ENCODE measurements around the gene MRPS35.

DNA sequence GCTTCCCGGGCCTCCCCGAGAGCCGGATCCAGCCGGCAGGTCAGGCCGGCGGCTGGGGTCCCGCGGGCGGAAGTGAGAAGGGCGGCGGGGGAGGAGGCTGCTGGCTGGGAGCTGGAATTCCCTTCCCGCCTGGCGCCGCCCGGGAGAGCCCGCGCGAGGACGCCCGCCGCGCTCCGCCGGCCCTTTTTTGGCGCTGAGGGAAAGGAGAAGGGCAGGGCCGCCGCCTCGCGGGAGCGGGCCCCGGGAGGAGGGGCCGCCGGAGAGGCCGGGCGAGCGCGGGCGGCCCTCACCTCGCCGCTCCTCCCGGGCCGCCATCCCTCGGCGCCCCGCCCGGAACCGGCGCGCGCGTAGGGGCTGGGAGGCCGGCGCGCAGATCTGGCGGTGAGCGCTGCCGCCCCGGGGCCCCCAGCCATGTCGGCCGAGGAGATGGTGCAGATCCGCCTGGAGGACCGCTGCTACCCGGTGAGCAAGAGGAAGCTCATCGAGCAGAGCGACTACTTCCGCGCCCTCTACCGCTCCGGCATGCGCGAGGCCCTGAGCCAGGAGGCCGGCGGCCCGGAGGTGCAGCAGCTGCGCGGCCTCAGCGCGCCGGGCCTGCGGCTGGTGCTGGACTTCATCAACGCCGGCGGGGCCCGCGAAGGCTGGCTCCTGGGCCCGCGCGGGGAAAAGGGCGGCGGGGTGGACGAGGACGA, 69.4 kb downstream of the MRPS35 start, which contains the start of the genes KLHL42 and MANSC4:
- no peak for TF ChIP-seq EZH2 (IDR thresholded peaks at IDR 0.05; ENCODE audit: insufficient read depth, poor library complexity, severe bottlenecking)
- TF ChIP-seq EZH2phosphoT487 (IDR thresholded peaks at IDR 0.05; ENCODE audit: insufficient read depth, low read depth) = no peak
